GM21381 (cell line): Measurements from ENCODE around the gene PDSS2.
"Not testable (repeated sequence)": the region's sequence is repeated elsewhere in the genome, so short reads cannot be mapped to it uniquely, and the experiment has no call there.

Source experiments
- ATAC-seq: cut with Tn5 transposase; IDR thresholded peaks from one replicate; pipeline ENCODE4 v1.9.1; 2021; ENCODE audit warnings: mild to moderate bottlenecking, moderate library complexity; ENCODE audit not compliant: unreplicated experiment

PDSS2 gene

DNA sequence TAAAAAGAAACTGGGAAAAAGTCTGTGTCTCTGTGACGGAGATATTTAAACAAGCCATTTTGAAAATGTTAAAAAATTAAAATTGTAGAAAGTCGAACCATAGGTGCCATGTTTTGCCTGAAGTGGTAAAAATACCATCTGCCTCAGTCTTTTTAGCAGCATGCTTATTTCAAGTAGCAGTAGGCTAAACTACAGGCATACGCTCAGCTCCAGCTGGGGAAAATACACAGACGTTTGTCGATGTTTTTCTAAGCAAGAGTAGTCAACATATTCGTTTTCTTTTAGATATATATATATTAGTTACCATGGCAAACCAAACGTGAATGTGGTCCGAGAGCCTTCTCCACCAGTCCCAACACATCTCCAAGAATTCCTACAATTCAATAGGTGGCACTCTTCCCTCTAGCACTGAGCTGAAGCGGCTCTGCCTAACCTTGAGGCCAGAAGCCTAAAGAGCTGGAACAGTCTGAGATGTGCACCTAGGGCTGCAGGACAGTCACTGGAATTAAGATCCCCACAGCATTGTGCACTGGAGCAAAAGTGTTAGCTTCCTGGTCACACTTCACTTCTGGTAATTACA lies 273.9 kb downstream of the PDSS2 start:
- no peak for ATAC-seq

GRCh38 chr6:107184435-107184834 lies 274.9 kb downstream of the PDSS2 start:
- ATAC-seq: no peak

- no peak for ATAC-seq
Measured at GRCh38 chr6:107180099-107180498, 279.3 kb downstream of the PDSS2 start.

DNA sequence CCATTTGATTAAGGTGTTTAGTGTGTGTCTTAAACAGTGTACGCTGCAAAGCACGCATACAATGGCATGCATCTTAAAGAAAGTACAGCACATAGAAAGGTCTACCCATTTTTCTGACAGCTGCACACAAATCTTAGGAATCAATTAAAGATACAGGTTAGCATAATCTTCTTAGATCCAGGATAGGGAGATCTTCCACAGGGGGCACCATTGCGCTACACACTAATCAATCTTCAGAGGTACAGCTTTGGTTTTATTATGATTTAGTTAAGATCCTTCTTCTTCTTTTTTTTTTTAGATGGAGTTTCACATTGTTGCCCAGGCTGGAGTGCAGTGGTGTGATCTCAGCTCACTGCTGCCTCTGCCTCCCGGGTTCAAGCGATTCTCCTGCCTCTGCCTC lies 280.4 kb downstream of the PDSS2 start:
- ATAC-seq: no peak

GRCh38 chr6:107173779-107174178 lies 285.6 kb downstream of the PDSS2 start:
- no peak for ATAC-seq

DNA sequence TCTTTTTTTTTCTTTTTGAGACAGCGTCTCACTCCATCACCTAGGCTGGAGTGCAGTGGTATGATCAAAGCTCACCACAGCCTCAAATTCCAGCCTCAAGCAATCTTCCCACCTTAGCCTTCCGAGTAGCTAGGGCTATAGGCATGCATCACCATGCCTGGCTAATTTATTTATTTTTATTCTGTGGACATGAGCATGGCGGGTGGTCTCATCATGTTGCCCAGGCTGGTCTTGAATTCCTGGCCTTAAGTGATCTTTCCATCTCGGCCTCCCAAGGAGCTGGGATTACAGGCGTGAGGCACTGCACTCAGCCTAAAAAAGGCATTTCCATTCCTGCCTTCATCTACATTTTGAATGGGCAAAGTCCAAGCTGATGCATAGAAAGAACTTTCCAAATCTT lies 287.9 kb downstream of the PDSS2 start:
- ATAC-seq: no peak

- not testable (repeated sequence) for ATAC-seq
Measured at GRCh38 chr6:107164299-107164698, 295.1 kb downstream of the PDSS2 start.

- ATAC-seq: no peak
Measured at GRCh38 chr6:107161521-107161920, 297.8 kb downstream of the PDSS2 start.

DNA sequence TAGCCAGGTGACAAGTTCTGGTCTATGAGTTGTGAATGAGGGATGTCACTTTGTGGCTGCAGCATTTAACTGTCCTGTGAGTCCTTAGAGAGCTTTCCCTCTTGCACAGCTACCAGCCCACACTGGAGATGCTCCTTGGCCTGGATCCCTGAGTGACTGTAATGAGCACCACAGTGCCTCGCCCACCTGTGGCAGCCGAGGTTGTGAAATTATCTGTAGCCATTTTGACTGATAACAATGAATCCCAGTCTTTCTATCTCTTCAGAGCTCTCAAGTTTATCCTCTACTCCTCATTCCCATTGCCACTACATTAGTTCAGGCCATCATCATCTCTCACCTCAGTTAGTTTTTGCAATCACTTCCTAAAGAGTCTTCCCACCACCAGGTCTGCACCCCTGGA lies 302.7 kb downstream of the PDSS2 start:
- no peak for ATAC-seq

DNA sequence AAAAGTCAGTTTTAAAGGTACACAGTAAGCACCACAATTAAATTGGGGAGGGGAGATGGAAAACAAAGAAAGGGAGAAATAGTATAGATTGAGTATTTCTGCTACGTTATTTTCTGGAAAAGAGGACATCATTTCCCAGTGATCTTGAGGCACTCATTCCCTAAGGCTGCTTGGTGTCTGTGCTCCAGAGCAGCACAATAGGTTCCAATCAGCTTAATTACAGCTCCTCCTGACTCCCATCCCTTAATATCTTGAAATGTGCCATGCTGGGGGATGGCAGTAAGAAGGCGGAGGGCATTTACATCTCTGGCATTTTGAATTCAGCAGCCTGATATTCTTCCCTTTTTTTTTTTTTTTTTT lies 304.6 kb downstream of the PDSS2 start:
- ATAC-seq: no peak

- no peak for ATAC-seq
Measured at GRCh38 chr6:107154131-107154800, 305.1 kb downstream of the PDSS2 start.

DNA sequence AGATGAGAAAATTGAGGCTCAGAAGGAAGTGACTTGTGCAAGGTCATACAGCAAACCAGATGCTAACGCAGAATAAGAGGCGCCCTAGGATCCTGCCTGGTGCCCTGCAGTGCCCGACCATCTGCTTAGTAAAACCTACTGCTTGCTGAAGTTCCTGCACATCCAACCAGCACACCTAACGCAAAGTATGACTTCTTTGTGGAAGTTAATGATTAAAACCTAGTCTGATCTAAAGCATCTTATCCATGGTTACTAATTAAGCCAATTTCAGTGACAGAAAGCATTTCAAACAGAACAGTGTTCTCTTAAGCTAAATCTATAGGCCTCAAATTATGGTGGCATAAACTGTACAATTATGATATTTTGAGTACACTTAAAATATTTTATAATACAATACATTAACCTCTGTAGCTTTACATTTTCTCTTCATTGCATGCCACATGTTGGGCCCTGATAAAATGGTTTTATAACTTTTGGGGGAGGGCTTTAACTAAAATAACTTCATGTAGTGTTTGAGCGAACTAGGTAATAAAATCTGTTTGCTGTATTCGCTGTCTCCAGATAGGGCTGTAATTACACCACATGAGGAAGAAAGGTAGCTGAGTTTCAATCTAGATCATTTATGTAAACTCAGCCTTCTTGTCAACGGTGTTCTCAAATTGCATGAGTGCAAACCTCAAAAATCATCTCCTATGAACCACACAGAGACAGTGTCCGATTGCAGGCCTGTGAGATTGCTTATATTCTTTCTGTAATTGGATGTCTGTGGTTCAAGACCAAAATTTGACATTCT lies 306.5 kb downstream of the PDSS2 start:
- ATAC-seq: no peak

- no peak for ATAC-seq
Measured at GRCh38 chr6:107144666-107145065, 314.7 kb downstream of the PDSS2 start.

GRCh38 chr6:107144014-107144413 lies 315.4 kb downstream of the PDSS2 start:
- ATAC-seq: no peak

DNA sequence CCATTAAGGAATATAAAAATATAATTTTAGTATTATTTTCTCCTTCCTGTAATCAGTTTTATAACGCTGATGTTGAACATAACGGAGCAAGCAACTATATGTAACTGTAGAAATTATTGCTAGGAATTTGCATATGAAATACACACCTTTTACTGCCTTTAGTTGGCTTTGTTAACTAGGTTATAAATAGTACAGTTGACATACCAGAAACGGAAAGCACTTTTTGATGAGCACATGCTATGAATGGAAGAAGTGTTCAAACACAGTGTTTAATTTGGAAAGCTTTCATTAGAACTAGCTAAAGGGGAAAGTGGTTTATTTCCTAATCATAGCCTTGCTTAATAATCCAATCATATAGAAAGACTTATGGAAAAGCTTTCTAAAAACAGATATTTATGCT lies 318.8 kb downstream of the PDSS2 start:
- ATAC-seq: no peak

GRCh38 chr6:107136324-107136723 lies 323.0 kb downstream of the PDSS2 start:
- ATAC-seq: not testable (repeated sequence)

DNA sequence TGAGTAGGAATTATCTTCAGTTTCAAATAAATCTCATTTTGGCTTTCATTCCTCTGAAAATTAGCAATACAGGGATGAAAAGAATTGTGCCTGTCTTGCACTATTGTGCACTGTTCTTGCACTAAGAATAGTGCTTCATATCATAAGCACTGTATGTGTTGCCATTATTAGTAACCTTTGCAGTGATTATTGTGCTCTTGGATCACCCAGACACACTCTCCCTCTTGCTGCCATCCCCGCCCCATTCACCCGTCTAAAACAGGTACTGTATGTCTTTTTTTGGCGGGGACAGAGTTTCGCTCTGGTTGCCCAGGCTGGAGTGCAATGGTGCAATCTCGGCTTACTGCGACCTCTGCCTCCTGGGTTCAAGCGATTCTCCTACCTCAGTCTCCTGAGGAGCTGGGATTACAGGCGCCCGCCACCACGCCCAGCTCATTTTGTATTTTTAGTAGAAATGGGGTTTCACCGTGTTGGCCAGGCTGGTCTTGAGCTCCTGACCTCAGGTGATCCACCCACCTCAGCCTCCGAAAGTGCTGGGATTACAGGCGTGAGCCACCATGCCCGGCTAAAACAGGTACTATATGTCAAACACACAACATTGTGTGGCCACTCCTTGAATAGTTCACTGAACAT lies 324.2 kb downstream of the PDSS2 start:
- not testable (repeated sequence) for ATAC-seq

DNA sequence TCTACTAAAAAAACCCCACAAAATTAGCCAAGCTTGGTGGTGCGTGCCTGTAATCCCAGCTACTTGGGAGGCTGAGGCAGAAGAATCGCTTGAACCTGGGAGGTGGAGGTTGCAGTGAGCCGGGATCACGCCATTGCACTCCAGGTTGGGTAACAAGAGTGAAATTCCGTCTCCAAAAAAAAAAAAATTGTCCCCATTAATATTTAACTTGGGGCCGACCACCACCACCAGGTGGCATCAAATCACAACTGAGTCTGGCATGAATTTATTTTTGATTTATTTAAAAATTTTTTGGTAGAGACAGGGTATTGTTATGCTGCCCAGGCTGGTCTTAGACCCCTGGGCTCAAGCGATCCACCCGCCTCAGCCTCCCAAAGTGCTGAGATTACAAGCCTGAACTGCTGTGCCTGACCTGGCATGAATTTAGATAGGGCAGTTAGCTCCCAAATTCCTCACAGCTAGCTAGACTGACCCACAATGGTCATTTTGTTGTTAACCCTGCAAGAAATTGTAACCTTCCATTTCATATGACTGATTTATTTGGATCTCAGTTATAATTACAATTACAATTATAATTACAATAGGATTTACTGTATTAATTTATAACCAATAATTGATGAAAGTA lies 326.9 kb downstream of the PDSS2 start:
- no peak for ATAC-seq

- no peak for ATAC-seq
Measured at GRCh38 chr6:107129370-107129925, 329.9 kb downstream of the PDSS2 start.

- no peak for ATAC-seq
Measured at GRCh38 chr6:107128577-107128976, 330.8 kb downstream of the PDSS2 start.

DNA sequence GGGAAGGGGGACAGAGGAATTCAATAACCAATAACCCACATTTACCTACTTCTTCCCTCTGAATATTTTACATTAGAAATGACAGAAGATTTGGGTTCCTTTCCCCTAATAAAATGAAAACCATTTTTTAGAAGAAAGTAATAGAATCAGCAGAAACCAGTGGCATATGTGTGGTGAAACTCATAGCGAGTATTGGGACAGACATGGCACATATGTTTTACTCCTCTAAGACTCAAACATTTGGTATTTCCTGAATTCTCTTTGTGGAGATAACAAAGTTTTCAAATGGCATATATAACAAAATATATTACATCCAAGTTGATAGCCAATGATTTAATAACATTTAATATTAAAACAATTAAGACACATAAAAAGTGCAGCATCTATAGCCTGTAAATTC lies 331.2 kb downstream of the PDSS2 start:
- no peak for ATAC-seq
